GM19239 (cell line): ENCODE results near the gene RHOBTB1.
"Not testable (repeated sequence)": the region's sequence is repeated elsewhere in the genome, so short reads cannot be mapped to it uniquely, and the experiment has no call there.

ENCODE experiments used
- DNase-seq: peaks from one replicate; pipeline ENCODE4 v3.0.0; 2011; ENCODE audit warnings: low spot score; ENCODE audit not compliant: insufficient read length
- FAIRE-seq: peaks from 2 replicates; lab custom pipeline; 2011; peaks lifted over from hg19 to GRCh38; lab: Jason Lieb, UNC

Gene RHOBTB1, protein sequence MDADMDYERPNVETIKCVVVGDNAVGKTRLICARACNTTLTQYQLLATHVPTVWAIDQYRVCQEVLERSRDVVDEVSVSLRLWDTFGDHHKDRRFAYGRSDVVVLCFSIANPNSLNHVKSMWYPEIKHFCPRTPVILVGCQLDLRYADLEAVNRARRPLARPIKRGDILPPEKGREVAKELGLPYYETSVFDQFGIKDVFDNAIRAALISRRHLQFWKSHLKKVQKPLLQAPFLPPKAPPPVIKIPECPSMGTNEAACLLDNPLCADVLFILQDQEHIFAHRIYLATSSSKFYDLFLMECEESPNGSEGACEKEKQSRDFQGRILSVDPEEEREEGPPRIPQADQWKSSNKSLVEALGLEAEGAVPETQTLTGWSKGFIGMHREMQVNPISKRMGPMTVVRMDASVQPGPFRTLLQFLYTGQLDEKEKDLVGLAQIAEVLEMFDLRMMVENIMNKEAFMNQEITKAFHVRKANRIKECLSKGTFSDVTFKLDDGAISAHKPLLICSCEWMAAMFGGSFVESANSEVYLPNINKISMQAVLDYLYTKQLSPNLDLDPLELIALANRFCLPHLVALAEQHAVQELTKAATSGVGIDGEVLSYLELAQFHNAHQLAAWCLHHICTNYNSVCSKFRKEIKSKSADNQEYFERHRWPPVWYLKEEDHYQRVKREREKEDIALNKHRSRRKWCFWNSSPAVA

DNA sequence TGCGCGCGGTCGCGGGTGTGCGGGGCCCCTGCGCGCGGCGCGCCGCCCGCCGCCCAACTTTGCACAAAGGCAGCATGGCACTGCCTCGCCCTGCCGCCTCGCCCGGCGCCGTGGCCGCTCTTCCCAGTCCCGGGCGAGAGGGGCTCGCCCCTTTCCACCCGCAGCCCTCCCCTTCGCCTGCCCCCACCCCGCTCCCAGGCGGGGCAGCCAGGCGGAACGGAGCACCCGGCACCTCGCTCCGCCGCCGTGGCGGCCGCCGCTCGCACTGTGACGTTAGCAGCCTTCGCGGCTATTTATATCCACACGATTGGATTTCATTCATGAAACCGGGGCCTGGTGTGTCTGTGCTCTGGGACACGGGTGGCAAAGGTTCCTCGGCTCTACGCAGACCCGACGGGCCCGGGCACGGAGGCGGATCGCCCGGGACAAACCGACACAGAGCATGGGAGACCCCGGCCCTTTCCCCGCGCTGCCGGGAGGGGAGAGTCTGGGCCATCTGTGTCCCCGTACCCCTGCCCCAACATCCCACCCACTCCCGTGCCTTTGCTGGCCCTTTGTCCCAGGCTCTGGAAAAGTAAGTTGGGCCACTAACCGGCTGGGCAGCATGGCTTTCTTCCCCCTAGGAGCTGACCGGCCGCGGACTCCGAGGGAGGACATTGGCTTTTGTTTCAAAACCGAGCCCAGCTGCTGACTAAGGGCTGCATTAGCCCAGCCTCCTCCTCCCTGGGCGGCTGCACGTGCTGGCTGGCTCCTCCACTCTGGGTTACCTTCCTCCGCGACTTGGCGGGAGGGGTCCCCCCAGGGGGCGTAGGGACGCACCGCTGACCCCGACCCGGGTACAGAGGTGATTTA lies at the start of gene RHOBTB1:
Gene RHOBTB1 (minus strand): TSS at position 128 of the 852 bp plus-strand sequence. CDS start 32,643 bp downstream, outside the sequence.
- no peak for DNase-seq
- FAIRE-seq: no peak

DNA sequence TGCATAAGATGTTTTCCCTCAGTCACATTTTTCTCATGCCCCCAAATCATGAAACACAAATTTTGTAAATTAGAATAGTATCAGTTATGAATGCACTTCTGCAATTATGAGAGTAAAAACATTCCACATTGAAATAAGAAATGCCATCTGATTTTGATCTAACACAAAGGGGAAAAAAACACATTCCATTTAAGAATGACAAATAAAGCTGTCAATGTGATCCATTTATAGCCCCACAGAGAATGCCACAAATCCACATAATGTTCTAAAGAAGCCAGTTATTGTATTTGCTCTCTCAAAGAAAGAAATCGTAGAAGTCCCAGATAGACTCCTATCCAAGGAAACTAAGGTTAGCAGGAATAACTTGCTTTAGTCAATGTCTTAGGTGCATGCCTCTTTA lies 48.7 kb upstream of the RHOBTB1 start:
- no peak for DNase-seq
- FAIRE-seq: no peak

DNA sequence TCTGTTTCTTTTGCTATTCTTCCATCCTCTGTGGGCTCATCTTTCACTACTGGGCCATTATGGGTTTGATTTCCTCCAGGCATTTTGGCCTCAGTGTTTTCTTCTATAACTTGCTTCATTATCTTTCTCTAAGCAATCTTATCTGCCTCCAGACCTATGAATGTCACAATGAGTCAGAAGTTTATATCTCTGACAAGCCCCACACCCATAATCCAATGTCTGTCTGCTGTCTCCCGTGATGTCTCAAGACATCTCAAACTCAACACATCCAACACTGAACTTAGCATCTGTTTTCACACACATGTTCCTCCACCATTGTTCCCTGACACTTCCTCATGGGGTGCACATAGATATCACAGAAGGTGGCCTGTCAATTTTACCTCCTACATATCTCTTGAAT lies 46.7 kb upstream of the RHOBTB1 start:
- DNase-seq (no peak), FAIRE-seq (no peak)

DNA sequence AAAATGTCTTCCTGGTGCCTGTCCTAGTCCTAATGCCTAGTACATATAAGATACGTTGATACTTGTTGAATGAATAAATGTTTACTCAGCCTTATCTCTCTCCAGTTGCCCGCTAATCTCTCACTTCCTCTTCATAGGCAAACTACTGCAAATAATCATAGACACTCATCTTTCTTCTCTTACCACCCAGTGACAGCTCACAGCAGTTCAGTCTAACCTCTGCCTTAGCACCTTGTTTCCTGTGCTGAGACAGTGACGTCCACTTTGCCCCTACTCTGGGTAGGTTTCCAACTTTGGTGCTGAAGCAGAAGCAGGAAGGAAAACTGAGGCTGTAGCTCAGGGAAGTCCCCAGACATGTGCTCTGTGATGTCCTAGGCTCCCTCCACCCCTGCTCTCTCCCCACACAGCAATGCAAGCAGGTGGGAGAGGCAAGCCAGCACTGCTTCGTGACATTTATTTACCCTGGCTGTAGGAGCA lies 45.5 kb upstream of the RHOBTB1 start:
- FAIRE-seq (no peak), DNase-seq (no peak)

DNA sequence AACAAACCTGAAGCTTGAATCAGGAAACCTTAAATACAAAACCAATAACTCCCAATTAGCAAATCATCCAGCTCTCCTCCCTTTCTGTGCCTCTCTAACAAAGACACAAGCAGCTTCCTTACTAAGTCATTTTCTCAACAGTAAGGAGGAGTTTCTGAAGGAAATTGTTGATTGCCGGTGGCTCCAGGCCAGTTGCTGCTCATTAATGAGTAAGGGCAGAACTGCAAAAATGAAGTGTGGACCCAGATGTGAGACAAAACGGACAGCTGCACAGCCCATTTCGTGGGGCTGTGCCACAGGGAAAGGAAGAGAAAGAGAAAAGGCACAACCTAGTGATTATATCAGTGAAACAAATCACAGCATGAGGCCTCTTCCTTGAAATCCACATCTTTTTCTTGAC lies 42.8 kb upstream of the RHOBTB1 start:
- FAIRE-seq (no peak), DNase-seq (no peak)

DNA sequence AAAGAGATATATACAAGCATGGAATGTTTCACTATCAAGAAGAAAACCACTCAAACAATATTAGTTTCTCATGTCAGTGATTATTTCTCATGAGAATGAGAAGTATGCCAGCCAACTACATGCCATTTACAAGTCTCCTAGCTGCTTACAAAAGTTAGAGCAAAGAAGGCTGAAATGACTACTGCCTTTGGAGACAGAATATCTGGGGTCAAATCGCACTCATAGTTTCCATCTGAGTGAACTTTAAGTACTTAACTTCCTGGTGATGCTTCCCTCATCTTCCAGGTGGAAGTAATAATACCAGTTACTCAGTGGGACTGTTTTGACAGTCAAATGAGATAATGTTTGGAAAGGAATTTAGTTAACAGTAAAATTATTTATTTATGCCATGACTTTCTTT lies 42.0 kb upstream of the RHOBTB1 start:
- FAIRE-seq: no peak

DNA sequence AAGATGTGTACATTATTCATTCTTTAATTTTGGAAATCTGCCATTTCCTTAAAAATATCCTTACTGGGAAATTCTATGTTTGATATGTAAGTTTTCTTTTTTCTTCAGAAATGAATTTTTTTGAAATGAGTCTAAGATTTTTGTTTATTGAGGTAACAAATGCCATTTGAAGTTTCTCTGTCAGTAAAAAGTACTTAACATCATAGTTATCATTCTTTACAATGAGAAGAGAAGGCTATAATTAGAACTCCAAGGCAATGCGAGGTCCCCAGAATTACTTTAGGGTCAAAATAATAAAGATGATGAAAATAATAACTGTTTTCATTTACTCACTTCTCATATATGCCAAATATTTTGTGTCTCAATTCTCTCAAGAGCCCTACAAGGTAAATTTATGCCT lies 37.0 kb upstream of the RHOBTB1 start:
- no peak for FAIRE-seq
- DNase-seq: no peak

More for the DNA sequence above, 42.0 kb upstream of the RHOBTB1 start:
- DNase-seq: no peak

DNA sequence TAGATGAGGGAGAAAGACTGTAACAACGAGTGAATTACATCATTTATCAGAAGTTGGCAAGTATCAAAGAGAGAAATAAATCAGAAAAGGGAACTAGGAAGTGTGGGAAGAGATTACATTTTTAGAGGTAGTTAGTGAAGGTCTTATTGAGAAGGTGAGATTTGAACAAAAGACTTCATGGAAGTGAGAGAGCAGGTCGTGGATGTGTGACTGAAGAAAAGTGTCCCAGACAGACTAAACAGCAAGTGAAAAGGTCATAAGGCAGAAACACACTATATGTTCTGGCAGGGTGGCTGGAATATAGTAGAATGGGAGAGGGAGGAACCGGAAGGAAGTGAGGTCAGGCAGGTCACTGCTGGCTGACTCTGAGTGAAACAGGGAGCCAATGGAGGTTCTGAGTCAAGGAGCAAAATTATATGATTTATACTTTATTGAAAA lies 35.7 kb upstream of the RHOBTB1 start:
- FAIRE-seq (no peak), DNase-seq (no peak)

DNA sequence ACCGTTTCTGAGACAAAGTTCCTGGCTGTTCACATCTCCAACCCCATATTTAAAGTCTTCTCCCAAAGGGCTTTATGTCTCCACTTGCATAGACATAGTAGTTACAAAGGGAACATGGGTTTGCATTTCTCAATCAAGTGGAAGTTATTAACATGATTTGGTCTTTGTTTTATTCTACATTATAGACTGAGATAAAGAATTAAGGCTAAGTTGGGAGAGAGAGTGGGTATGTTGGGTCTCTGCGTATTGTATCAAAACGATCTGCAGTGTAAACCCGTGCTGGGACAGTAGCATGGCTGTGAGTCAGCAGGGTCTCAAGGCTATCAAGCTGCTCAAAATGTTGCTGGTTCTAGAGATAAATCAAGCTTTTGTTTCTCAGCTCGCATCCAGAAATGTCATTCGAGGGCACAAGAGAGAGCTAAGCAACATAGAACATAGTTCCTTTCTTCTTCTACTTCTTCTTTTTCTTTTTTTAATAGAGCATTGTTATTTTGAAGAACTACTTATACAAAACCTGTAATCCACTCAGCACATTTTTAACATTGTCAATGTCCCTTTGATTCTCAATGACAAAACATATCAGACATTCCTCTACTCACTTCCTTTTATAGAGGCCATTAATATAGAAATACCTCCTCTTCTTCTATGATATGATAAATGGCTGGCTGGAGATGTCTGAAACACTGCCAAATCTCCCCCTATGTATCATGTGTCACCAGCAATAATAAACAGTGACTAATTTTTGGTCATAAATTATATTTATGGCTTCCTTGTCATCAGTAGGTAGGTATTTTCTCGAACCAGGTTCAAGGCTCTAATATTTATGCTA lies 34.5 kb upstream of the RHOBTB1 start:
- DNase-seq: no peak
- no peak for FAIRE-seq

DNA sequence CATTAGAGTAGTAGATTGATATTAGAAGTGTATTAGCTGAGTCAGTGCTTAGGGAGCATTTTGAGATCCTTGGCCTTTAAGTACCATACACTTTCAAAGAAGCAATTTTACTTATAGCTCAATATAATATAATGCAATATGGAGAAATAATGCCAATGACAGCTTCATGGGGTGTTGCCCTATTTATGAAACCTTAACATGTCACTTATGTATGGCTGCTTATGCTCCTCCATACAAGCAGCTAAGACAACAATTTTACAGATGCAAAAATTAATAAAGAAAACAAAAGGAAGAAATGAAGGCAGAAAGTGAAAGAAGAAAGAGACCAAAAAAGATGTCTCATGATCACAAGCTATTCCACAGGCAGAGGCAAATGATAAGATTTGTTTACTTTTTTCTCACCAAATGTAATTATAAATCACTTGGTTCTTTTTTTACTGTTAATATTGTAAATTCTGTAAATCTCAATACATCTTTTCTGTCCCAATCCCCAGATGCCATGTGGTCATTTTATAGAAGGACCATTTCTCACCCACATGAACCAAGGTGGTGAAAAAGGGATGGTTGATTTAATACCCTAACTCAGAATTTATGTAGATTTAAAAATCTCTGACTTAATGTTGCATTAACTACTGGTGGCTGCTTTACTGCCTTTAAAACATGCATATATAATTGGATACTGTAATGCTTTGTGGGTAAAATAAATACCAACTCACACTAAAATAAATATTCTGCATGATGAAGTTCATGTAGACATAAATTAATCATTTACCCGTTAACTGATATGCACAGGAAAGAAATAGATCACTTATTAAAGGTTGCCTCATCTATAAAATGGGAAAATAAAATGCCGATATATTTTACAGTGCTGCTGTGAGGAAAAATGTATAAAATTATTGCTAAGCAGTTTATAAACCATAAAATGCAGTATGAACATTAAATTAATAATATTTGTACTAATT lies 33.5 kb upstream of the RHOBTB1 start:
- FAIRE-seq: no peak
- DNase-seq: no peak

DNA sequence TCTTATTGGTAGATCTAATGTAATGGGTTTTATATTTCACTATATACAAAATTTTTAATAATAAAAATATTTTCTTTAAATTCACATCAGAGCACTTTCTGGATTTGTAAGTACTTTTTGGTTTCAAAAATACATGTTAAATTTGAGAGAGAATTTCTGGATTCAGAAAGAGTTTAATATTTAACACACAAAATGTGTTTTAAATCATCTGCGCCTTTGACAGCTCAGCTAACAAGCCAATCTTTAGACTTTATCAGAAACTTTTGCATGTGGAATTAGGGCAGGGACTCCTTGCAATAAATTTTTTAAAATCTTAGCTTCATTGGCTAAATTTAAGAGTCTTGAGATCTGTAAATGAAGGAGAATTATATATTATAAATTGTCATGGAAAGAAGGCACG lies 32.7 kb upstream of the RHOBTB1 start:
- DNase-seq (no peak), FAIRE-seq (no peak)

DNA sequence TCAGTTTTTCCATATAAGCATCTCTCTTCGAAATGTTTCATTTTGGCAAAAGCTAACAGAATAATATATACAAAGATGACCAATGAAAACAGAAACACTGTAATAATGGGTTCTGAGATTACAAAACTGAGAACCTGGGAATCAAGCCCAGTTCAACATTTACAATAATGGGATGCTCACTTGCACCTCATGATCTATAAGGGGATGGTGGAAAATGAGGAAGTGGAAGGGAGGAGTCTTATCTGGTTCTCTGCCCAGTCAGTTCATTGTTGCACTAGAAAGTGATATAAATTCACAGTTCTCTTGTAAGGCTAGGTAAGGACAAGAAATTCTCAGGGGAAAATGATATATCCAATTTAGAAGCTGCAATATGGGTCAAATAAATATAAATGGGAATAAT lies 31.7 kb upstream of the RHOBTB1 start:
- DNase-seq (no peak), FAIRE-seq (no peak)

DNA sequence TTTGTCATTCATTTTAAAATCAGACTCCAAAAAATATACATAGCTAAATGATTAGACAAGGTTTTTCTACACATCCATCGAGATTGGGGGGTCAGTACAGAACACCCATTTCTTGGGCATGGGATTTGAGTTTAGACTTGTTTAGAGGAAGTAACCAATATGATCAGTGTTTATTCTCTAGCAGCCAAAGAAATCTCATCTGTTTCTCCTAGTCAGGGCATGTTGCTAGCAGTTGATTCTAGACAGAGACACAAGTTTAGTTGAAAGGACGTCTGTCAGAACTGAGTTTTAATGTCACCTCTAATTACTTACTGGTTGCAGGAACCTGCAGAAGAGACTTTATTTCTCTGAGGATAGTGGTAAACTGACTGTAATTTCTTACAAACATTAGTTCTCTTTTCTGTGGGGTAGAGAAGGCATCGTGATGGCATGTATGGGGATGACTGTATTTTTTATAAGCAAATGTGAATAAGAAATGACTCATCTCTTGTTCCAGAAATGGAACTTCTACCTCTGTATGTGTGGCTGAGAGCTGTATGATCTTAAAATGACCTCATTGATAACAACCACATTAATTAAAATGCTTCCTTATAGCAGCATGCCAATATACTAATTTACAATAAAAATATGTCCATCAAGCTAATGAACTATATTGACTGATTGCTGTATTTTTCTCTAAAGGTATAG lies 30.6 kb upstream of the RHOBTB1 start:
- FAIRE-seq: no peak
- DNase-seq: no peak

DNA sequence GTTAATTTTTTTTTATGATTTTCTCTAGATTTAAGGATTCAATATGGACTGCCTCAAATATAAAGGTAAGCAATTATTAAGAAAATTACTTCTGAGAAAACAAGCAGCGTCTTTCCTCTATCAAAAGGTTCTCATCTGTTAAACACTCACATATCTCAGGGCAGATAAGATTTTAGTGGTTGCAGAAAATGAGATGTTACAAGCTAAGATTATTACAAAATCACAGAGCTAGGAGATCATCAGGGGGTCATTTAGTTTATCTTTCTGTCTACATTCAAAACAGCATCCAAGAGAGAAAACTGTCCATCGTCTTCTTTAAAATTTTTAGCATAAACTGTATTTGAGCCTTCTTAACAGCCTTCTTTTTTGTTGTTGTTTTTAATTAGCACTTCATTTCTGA lies 29.1 kb upstream of the RHOBTB1 start:
- FAIRE-seq: no peak
- DNase-seq: no peak

DNA sequence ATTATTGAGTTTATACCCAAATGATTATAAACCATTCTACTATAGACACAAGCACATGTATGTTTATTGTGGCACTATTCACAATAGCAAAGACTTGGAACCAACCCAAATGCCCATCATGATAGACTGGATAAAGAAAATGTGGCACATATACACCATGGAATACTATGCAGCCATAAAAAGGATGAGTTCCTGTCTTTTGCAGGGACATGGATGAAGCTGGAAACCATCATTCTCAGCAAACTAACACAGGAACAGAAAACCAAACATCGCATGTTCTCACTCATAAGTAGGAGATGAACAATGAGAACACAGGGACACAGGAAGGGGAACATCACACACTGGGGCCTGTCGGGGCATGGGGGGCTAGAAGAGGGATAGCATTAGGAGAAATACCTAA lies 28.2 kb upstream of the RHOBTB1 start:
- not testable (repeated sequence) for DNase-seq, FAIRE-seq

DNA sequence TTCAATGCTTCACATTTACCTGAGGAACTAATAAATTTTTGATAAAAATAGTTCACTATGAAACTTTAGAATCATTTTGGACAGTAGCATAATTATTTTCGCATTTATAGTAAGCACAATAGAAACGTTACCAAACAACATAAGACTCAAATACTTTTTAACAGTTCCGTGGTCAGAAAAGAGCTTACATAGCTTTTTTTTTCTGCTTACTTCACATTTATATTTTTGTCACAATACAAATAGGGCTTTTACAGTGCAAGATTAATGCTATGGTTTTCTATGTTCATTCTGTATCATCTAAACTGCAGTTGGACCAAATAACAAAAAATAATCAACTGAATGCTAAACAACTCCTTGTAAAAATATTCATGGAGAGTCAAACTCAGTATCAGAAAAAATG lies 26.5 kb upstream of the RHOBTB1 start:
- DNase-seq (no peak), FAIRE-seq (no peak)

DNA sequence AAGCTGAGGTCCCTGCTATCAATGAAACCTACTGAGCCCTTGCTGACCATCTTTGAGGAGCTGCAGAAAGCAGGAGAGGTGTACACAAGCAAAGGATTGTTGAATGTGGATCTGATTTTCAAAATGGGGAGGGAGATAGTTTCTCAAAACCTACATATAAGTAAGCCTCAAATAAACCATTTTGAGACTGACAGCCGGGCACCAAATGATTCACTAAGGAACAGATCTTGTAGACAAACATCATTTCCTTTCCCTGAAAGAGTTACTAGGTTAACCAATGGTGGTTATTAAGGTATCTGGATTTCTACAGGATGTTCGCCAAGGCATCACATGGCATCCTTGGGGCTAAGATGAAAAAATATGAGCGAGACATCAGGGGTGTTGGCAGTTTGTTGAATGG lies 24.5 kb upstream of the RHOBTB1 start:
- FAIRE-seq (no peak), DNase-seq (no peak)

DNA sequence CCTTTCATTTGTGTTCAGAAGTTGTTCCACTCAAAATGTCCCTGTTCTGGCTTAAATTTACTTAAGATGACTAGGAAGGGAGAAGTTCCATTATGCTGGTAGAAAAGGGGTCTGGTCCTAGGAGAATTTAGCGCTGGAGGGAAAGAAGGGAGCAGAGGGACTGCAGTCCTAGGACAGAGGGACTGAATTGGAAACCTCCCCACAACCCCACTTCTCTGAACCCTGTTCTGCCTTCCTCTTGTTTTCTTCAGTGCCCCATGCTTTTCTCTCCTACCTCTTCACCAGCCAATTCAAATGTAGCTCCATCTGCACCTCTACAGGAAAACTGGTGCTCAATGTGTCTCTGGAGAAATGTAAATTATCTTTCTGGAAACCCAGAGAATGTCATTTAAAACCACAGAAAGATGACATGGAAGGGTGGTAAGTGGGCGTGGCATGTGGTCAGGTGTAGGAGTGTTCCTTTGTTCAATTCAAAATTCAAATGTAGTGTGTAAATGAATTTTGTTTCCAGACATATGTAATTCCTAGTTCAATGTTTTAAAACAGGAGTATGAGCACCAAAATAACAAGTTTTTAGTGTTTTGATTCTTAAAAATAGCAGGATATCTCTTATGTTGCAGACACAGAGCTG lies 24.0 kb upstream of the RHOBTB1 start:
- FAIRE-seq (no peak), DNase-seq (no peak)
